ENCODE measurements around the gene RNF25.

RNF25 gene

GRCh38 chr2:218626369-218626768, 45.4 kb downstream of the RNF25 start:
- DNase-seq (ENCODE audit: low read depth), result no peak

GRCh38 chr2:218623366-218623705, 48.5 kb downstream of the RNF25 start:
- no peak for DNase-seq (ENCODE audit: low read depth)

GRCh38 chr2:218622606-218623365, 49.0 kb downstream of the RNF25 start:
- DNase-seq (ENCODE audit: low read depth), result no peak

GRCh38 chr2:218621007-218621406, 50.8 kb downstream of the RNF25 start:
- no peak for DNase-seq (ENCODE audit: low read depth)

GRCh38 chr2:218618102-218618860, 53.5 kb downstream of the RNF25 start:
- no peak for DNase-seq (ENCODE audit: low read depth)

GRCh38 chr2:218615868-218616315, 55.9 kb downstream of the RNF25 start:
- DNase-seq (ENCODE audit: low read depth), result no peak

All from stimulated activated CD8-positive, alpha-beta memory T cell treated with anti-CD3 and anti-CD28 coated beads, Interleukin-7, amount 100 ng/mL, for 24 hours (primary cell).